ENCODE data around the gene CENPN. TPM values are rescaled to one million over a fixed set of nuclear protein-coding genes. Genes with fewer than 3 reads are reported as not detected.

The CENPN gene
- total and polyA plus RNA-seq, 2 of the 8 experiments (the other 6 are each of a cell fraction or from before 2014, with no cell fraction given) = 32.8 to 67.0 TPM

- no peak overlapping the region for H3K4me2 ChIP-seq (ENCODE audit: insufficient read depth in 1 of 2, low read depth in 2 of 2, low read length in 2 of 2)
- peaks cover 14 to 61% (median 43%) of the 10 kb centered on the region in 4 experiments for H3K36me3 ChIP-seq (ENCODE audit: control insufficient read depth in 2 of 4, insufficient read depth in 4 of 4, low read length in 3 of 4)
- H3K27ac ChIP-seq (ENCODE audit: low read depth, low read length) = no peak overlapping the region
- no peak overlapping the region for H4K91ac ChIP-seq (replicated peaks; ENCODE audit: insufficient read length, low read length)
- H2AFZ ChIP-seq (ENCODE audit: low read length) = no peak overlapping the region
- H3K4me3 ChIP-seq (ENCODE audit: extremely low read depth in 1 of 4, insufficient read depth in 2 of 4, low read depth in 3 of 4, low read length in 4 of 4) = no peak overlapping the region
- H3K18ac ChIP-seq (ENCODE audit: extremely low read depth, low read length) = no peak overlapping the region
- H3K4ac ChIP-seq (replicated peaks; ENCODE audit: insufficient read length, low read depth, low read length) = no peak overlapping the region
- H3K9me3 ChIP-seq (ENCODE audit: insufficient read depth in 2 of 2, low read depth in 1 of 2, low read length in 1 of 2) = no peaks in the 10 kb centered on the region
- H3K14ac ChIP-seq (ENCODE audit: insufficient read length) = no peak overlapping the region
- no peak overlapping the region for H2BK15ac ChIP-seq (ENCODE audit: low read length)
- no peak overlapping the region for H3K23ac ChIP-seq (ENCODE audit: insufficient read length)
- DNase-seq (ENCODE audit: low read depth in 1 of 2, low spot score in 2 of 2) (no peak), FAIRE-seq (no peak)
- no peaks in the 10 kb centered on the region for H3K27me3 ChIP-seq (replicated peaks in 1 of 4; ENCODE audit: control insufficient read depth in 3 of 4, extremely low read depth in 1 of 4, insufficient read depth in 3 of 4, low read length in 3 of 4)
- no peak overlapping the region for H3K56ac ChIP-seq (replicated peaks; ENCODE audit: insufficient read length, low read depth, low read length)
- peaks cover 6 to 47% of the 10 kb centered on the region in 2 experiments for H3K79me2 ChIP-seq (ENCODE audit: control insufficient read depth in 1 of 2, insufficient read depth in 2 of 2, low read length in 2 of 2)
- H3K4me1 ChIP-seq (replicated peaks in 1 of 4; ENCODE audit: control insufficient read depth in 3 of 4, insufficient read depth in 4 of 4, low read length in 3 of 4) = peaks cover 0 to 6% (median 2%) of the 10 kb centered on the region in 4 experiments; a peak in 4 of 7 replicates
- H4K8ac ChIP-seq (ENCODE audit: extremely low read depth, insufficient read depth, low read length) = no peak overlapping the region
- ChIA-PET CTCF (ENCODE audit: partially characterized antibody) (interaction anchor here (0.9 to 1.3 kb wide), 2 partner anchors 27 to 36 kb away, joined by 3 read pairs; no protein-coding TSS in a partner anchor), POLR2A (ENCODE audit: partially characterized antibody) (interaction anchor here (1.0 kb wide), 1 partner anchor 34 kb away, joined by 3 read pairs; no protein-coding TSS in a partner anchor)
- peaks cover 2 to 11% of the 10 kb centered on the region in 2 experiments for H4K20me1 ChIP-seq (replicated peaks in 1 of 2; ENCODE audit: control insufficient read depth in 1 of 2, insufficient read depth in 2 of 2, low read length in 2 of 2)
- H2AK5ac ChIP-seq (ENCODE audit: low read depth, low read length) = no peak overlapping the region
- H2BK12ac ChIP-seq (ENCODE audit: low read depth, low read length) = no peak overlapping the region
- H2BK5ac ChIP-seq (ENCODE audit: low read depth, low read length) = no peak overlapping the region
- no peak overlapping the region for H4K5ac ChIP-seq (ENCODE audit: insufficient read length, low read depth, low read length)
- H3K23me2 ChIP-seq (ENCODE audit: low read depth, low read length) = peaks cover 2% of the 10 kb centered on the region
- no peak overlapping the region for H3K9ac ChIP-seq (replicated peaks in 1 of 4; ENCODE audit: extremely low read depth in 1 of 4, low read depth in 3 of 4, low read length in 3 of 4)
- WGBS, 2 experiments (ENCODE audit: extremely low coverage in 1 of 2, insufficient coverage in 1 of 2, insufficient read length in 1 of 2, insufficient replicate concordance in 2 of 2, low coverage in 1 of 2, low lambda C conversion rate in 2 of 2, missing lambda C conversion rate in 1 of 2) = 91% methylated on average over 5 of the region's 5 CpGs; no CpG with 5 or more reads in 1 of the 2 experiments
- H2BK120ac ChIP-seq (replicated peaks; ENCODE audit: low read depth, low read length) = no peak overlapping the region
- peaks cover 6% of the 10 kb centered on the region for H3K79me1 ChIP-seq (ENCODE audit: low read depth, low read length)
- no peak overlapping the region for H2BK20ac ChIP-seq (ENCODE audit: low read length)
- no peak for TF ChIP-seq KDM1A (IDR thresholded peaks at IDR 0.05; ENCODE audit: borderline replicate concordance, low read length)
- TF ChIP-seq ATF2 (IDR thresholded peaks at IDR 0.05; ENCODE audit: low read length) = no peak
- TF ChIP-seq EZH2 (IDR thresholded peaks at IDR 0.05; ENCODE audit: low read depth, low read length, severe bottlenecking) = no peak
- no peak for TF ChIP-seq EP300 (IDR thresholded peaks at IDR 0.05; ENCODE audit: borderline replicate concordance in 1 of 2, low read depth in 2 of 2, low read length in 2 of 2)
- no peak for TF ChIP-seq RAD21 (IDR thresholded peaks at IDR 0.05 in 1 of 2, conservative IDR thresholded peaks at IDR 0.05 in 1 of 2; ENCODE audit: low read depth in 2 of 2, low read length in 2 of 2)
- TF ChIP-seq SP1 (IDR thresholded peaks at IDR 0.05; ENCODE audit: low read depth, low read length) = no peak
- TF ChIP-seq SUZ12 (IDR thresholded peaks at IDR 0.05; ENCODE audit: low read length) = no peak
- TF ChIP-seq E2F6 (IDR thresholded peaks at IDR 0.05) = no peak
- TF ChIP-seq SIRT6 (IDR thresholded peaks at IDR 0.05; ENCODE audit: low read length) = no peak
These were observed 33.8 kb downstream of the CENPN start for GRCh38 chr16:81040842-81041241.
